Activated T-helper 1 cell treated with anti-CD3 and anti-CD28 coated beads, Interleukin-12 subunit alpha, Interleukin-12 subunit beta, Interleukin-2, Interleukin-4 antibody, amounts not matched to agents 30 ng/mL and 10 ng/mL and 1 ng/mL, durations not matched to agents 14 hours and 24 hours and 36 hours (primary cell): ENCODE results near the gene CYRIA. TPM values are rescaled to one million over a fixed set of nuclear protein-coding genes. Genes with fewer than 3 reads are reported as not detected.

Experiments
- DNase-seq: peaks from one replicate; pipeline ENCODE4 v3.0.0; 2021; ENCODE audit warnings: low spot score
- H3K27ac Mint-ChIP-seq: one replicate; pipeline ENCODE4 v1.8.0; 2021; ENCODE audit warnings: mild to moderate bottlenecking, mixed read lengths
- H3K27me3 Mint-ChIP-seq: one replicate; pipeline ENCODE4 v1.8.0; 2022; ENCODE audit warnings: mild to moderate bottlenecking, moderate library complexity, mixed read lengths; ENCODE audit not compliant: insufficient read depth
- H3K36me3 Mint-ChIP-seq: one replicate; pipeline ENCODE4 v1.8.0; 2021; ENCODE audit warnings: low read depth, mixed read lengths
- H3K4me1 Mint-ChIP-seq: one replicate; pipeline ENCODE4 v1.8.0; 2021; ENCODE audit warnings: low read depth, mixed read lengths
- H3K4me3 Mint-ChIP-seq: one replicate; pipeline ENCODE4 v1.8.0; 2021; ENCODE audit warnings: mild to moderate bottlenecking, moderate library complexity, mixed read lengths
- H3K9me3 Mint-ChIP-seq: one replicate; pipeline ENCODE4 v1.8.0; 2021; ENCODE audit warnings: mixed read lengths
- intact Hi-C: fragments of 100-400 bp; cut with micrococcal nuclease; formaldehyde crosslinking; loops from one replicate; pipeline ENCODE4 v1.15.1; 2024
- total RNA-seq: library from RNA; stranded (reverse); gene quantifications from 2 replicates; pipeline ENCODE4 v1.2.3, GENCODE V29; 2022

Gene CYRIA
- total RNA-seq, 1 donor from 2014 or later: 0.65 TPM

GRCh38 chr2:16654833-16655444, 10.7 kb downstream of the CYRIA start:
- intact Hi-C loops: no loop called here
- Mint-ChIP-seq H3K27me3 (peaks cover 9% of the 10 kb centered on the region), H3K27ac (no peak overlapping the region), H3K4me1 (peaks cover 17% of the 10 kb centered on the region), H3K9me3 (no peaks in the 10 kb centered on the region), H3K4me3 (no peak overlapping the region), H3K36me3 (no peaks in the 10 kb centered on the region)
- no peak for DNase-seq

GRCh38 chr2:16653799-16654198, 11.8 kb downstream of the CYRIA start:
- H3K9me3 Mint-ChIP-seq: no peaks in the 10 kb centered on the region
- H3K4me1 Mint-ChIP-seq: peaks cover 23% of the 10 kb centered on the region
- H3K27me3 Mint-ChIP-seq: peaks cover 8% of the 10 kb centered on the region
- no peak overlapping the region for H3K27ac Mint-ChIP-seq
- H3K4me3 Mint-ChIP-seq: no peak overlapping the region
- H3K36me3 Mint-ChIP-seq: no peaks in the 10 kb centered on the region
- DNase-seq: no peak
- intact Hi-C loops: no loop called here

GRCh38 chr2:16653083-16653375, 12.6 kb downstream of the CYRIA start:
- intact Hi-C loops: no loop called here
- Mint-ChIP-seq H3K4me3 (no peak overlapping the region), H3K27me3 (peaks cover 3% of the 10 kb centered on the region), H3K27ac (no peak overlapping the region), H3K36me3 (no peaks in the 10 kb centered on the region), H3K9me3 (no peaks in the 10 kb centered on the region), H3K4me1 (peaks cover 23% of the 10 kb centered on the region)
- no peak for DNase-seq

GRCh38 chr2:16652296-16653082, 13.1 kb downstream of the CYRIA start:
- no peak for DNase-seq
- no peaks in the 10 kb centered on the region for H3K36me3 Mint-ChIP-seq
- no peaks in the 10 kb centered on the region for H3K27me3 Mint-ChIP-seq
- H3K27ac Mint-ChIP-seq: no peak overlapping the region
- no peak overlapping the region for H3K4me3 Mint-ChIP-seq
- H3K9me3 Mint-ChIP-seq: no peaks in the 10 kb centered on the region
- peaks cover 23% of the 10 kb centered on the region for H3K4me1 Mint-ChIP-seq
- intact Hi-C loops: no loop called here

- intact Hi-C loops: no loop called here
- Mint-ChIP-seq H3K4me3 (no peak overlapping the region), H3K9me3 (no peaks in the 10 kb centered on the region), H3K36me3 (no peaks in the 10 kb centered on the region), H3K4me1 (peaks cover 23% of the 10 kb centered on the region), H3K27ac (no peak overlapping the region), H3K27me3 (no peaks in the 10 kb centered on the region)
- no peak for DNase-seq
Measured at GRCh38 chr2:16650287-16651249, 15.1 kb downstream of the CYRIA start.

- no peak overlapping the region for H3K4me3 Mint-ChIP-seq
- H3K36me3 Mint-ChIP-seq: no peaks in the 10 kb centered on the region
- peaks cover 23% of the 10 kb centered on the region for H3K4me1 Mint-ChIP-seq
- intact Hi-C loops: loop anchor here (2.0 kb wide), 1 partner anchor 15 kb away; the partner anchor contains the start of gene CYRIA
- no peaks in the 10 kb centered on the region for H3K27me3 Mint-ChIP-seq
- H3K27ac Mint-ChIP-seq: no peak overlapping the region
- H3K9me3 Mint-ChIP-seq: no peaks in the 10 kb centered on the region
- DNase-seq: no peak
Measured at GRCh38 chr2:16649353-16650286, 16.0 kb downstream of the CYRIA start.

- no peaks in the 10 kb centered on the region for H3K36me3 Mint-ChIP-seq
- no peak for DNase-seq
- H3K27ac Mint-ChIP-seq: no peak overlapping the region
- no peaks in the 10 kb centered on the region for H3K27me3 Mint-ChIP-seq
- H3K9me3 Mint-ChIP-seq: no peaks in the 10 kb centered on the region
- H3K4me3 Mint-ChIP-seq: no peak overlapping the region
- peaks cover 18% of the 10 kb centered on the region for H3K4me1 Mint-ChIP-seq
- intact Hi-C loops: loop anchor here (2.0 kb wide), 1 partner anchor 17 kb away; the partner anchor contains the start of gene CYRIA
Measured at GRCh38 chr2:16647992-16648617, 17.5 kb downstream of the CYRIA start.

- H3K4me3 Mint-ChIP-seq: no peak overlapping the region
- no peaks in the 10 kb centered on the region for H3K9me3 Mint-ChIP-seq
- H3K27me3 Mint-ChIP-seq: no peaks in the 10 kb centered on the region
- intact Hi-C loops: no loop called here
- H3K36me3 Mint-ChIP-seq: no peaks in the 10 kb centered on the region
- DNase-seq: no peak
- H3K4me1 Mint-ChIP-seq: peaks cover 16% of the 10 kb centered on the region
- H3K27ac Mint-ChIP-seq: no peak overlapping the region
Measured at GRCh38 chr2:16645775-16646559, 19.7 kb downstream of the CYRIA start.

- no peak for DNase-seq
- H3K4me3 Mint-ChIP-seq: no peak overlapping the region
- H3K4me1 Mint-ChIP-seq: peaks cover 8% of the 10 kb centered on the region
- intact Hi-C loops: no loop called here
- H3K27ac Mint-ChIP-seq: no peak overlapping the region
- no peaks in the 10 kb centered on the region for H3K27me3 Mint-ChIP-seq
- H3K9me3 Mint-ChIP-seq: no peaks in the 10 kb centered on the region
- no peaks in the 10 kb centered on the region for H3K36me3 Mint-ChIP-seq
Measured at GRCh38 chr2:16645088-16645487, 20.5 kb downstream of the CYRIA start.

- H3K4me3 Mint-ChIP-seq: no peak overlapping the region
- H3K9me3 Mint-ChIP-seq: no peaks in the 10 kb centered on the region
- H3K36me3 Mint-ChIP-seq: no peaks in the 10 kb centered on the region
- intact Hi-C loops: no loop called here
- DNase-seq: no peak
- H3K27ac Mint-ChIP-seq: no peak overlapping the region
- H3K27me3 Mint-ChIP-seq: no peaks in the 10 kb centered on the region
- peaks cover 2% of the 10 kb centered on the region for H3K4me1 Mint-ChIP-seq
Measured at GRCh38 chr2:16644221-16644925, 21.3 kb downstream of the CYRIA start.

GRCh38 chr2:16643099-16643498, 22.5 kb downstream of the CYRIA start:
- no peak overlapping the region for H3K4me3 Mint-ChIP-seq
- no peaks in the 10 kb centered on the region for H3K36me3 Mint-ChIP-seq
- no peaks in the 10 kb centered on the region for H3K27me3 Mint-ChIP-seq
- H3K27ac Mint-ChIP-seq: no peak overlapping the region
- DNase-seq: no peak
- no peaks in the 10 kb centered on the region for H3K9me3 Mint-ChIP-seq
- intact Hi-C loops: no loop called here
- peaks cover 14% of the 10 kb centered on the region for H3K4me1 Mint-ChIP-seq
